ENCODE data around the gene ARG1. TPM values are rescaled to one million over a fixed set of nuclear protein-coding genes. Genes with fewer than 3 reads are reported as not detected.

Gene ARG1
- total RNA-seq, 1 donor from 2014 or later = not detected

DNA sequence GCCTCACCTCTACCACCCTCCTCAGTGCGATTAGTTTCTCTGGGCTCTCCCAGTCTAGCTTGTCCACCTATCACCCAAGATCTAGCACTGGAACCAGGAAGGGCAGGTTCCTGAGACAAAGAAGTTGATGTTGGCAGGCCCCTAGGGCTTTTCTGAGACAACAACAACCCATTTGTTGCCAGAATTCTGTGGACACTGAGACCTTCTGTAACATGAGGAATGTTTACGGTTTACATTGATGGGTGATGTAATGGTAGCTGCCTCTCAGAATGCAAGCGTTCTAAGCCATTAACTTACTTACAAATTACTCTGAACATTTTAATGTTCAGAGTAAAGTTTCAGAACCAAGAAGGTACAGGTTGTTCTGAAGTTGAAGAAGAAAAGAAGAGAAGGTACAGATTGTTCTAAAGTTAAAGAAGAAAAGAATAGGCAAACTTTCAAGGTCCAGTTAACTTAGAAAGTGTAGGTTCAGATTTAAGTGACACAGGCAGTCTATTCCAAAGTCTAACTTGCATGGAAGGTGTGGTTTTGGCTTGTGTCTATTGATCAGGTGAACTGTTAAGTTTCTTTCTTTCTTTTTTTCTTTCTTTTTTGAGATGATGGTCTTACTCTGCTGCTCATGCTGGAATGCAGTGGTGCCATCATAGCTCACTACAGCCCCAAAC is 58.7 kb downstream of the ARG1 start:
- no peak for DNase-seq (ENCODE audit: low spot score in 2 of 2, unreplicated experiment in 2 of 2)
- Mint-ChIP-seq H3K27ac (no peak overlapping the region), H3K27me3 (ENCODE audit: low read depth) (peaks cover 6% of the 10 kb centered on the region), H3K36me3 (no peaks in the 10 kb centered on the region), H3K4me3 (no peak overlapping the region), H3K9me3 (no peaks in the 10 kb centered on the region), H3K4me1 (peaks cover 15% of the 10 kb centered on the region)
- TF ChIP-seq, protein P1, sequence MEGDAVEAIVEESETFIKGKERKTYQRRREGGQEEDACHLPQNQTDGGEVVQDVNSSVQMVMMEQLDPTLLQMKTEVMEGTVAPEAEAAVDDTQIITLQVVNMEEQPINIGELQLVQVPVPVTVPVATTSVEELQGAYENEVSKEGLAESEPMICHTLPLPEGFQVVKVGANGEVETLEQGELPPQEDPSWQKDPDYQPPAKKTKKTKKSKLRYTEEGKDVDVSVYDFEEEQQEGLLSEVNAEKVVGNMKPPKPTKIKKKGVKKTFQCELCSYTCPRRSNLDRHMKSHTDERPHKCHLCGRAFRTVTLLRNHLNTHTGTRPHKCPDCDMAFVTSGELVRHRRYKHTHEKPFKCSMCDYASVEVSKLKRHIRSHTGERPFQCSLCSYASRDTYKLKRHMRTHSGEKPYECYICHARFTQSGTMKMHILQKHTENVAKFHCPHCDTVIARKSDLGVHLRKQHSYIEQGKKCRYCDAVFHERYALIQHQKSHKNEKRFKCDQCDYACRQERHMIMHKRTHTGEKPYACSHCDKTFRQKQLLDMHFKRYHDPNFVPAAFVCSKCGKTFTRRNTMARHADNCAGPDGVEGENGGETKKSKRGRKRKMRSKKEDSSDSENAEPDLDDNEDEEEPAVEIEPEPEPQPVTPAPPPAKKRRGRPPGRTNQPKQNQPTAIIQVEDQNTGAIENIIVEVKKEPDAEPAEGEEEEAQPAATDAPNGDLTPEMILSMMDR (IDR thresholded peaks at IDR 0.05; ENCODE audit: unreplicated experiment) = no peak

Other genes with a start within 250 kb of the ARG1 start
- 39.3 to 41.9 TPM (median 39.7 TPM) in 3 replicates for gene MED23, start 55.0 kb downstream of the ARG1 start, total RNA-seq
- 0.81 to 1.3 TPM (median 0.89 TPM) in 3 replicates for gene ENPP3, start 64.1 kb downstream of the ARG1 start, total RNA-seq
- not detected in 3 replicates for gene OR2A4, start 128.2 kb downstream of the ARG1 start, total RNA-seq
- 0.16 TPM in 1 of 3 replicates, not detected in the others for gene CTAGE9, start 137.8 kb downstream of the ARG1 start, total RNA-seq
- 6.6 to 7.2 TPM (median 6.8 TPM) in 3 replicates for gene ENPP1, start 234.8 kb downstream of the ARG1 start, total RNA-seq